SHP77 treated with DMSO at 0.1 percent for 48 hours (cell line): ENCODE results near the gene SOWAHD.
"Not testable (repeated sequence)": the region's sequence is repeated elsewhere in the genome, so short reads cannot be mapped to it uniquely, and the experiment has no call there.

Experiments used
- DNase-seq: peaks from one replicate; lab custom pipeline; 2025; lab: John Stamatoyannopoulos, UW

Gene SOWAHD

DNA sequence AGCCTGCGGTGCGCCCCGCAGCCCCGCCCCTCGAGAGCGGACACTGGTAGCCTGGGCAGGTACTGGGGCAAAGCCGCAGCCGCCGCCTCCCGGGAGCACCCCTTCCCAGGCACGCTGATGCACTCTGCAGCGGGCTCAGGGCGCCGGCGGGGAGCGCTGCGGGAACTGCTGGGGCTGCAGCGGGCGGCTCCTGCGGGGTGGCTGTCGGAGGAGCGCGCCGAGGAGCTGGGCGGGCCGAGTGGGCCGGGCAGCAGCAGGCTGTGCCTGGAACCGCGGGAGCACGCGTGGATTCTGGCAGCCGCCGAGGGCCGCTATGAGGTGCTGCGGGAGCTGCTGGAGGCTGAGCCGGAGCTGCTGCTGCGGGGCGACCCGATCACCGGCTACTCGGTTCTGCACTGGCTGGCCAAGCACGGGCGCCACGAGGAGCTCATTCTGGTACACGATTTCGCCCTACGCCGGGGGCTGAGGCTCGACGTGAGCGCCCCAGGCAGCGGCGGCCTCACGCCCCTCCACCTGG, 401 bp downstream of the SOWAHD start:
- no peak for DNase-seq

DNA sequence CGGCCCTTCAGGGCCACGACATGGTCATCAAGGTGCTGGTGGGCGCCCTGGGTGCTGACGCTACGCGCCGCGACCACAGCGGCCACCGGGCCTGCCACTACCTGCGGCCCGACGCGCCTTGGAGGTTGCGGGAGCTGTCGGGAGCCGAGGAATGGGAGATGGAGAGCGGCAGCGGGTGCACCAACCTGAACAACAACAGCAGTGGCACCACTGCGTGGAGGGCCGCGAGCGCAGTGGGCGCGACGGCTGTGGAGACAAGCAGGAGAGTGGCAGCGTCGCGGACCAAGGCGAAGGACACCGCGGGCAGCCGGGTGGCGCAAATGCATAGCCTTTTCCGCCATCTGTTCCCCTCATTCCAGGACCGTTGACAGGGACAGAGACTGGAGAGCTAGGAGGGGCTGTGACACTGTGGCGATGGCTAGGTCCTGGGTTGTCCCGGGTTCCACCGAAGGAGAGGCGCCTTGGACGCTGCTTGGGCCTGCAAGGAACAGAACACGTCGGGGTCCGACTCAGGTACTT, 919 bp downstream of the SOWAHD start:
- no peak for DNase-seq

DNA sequence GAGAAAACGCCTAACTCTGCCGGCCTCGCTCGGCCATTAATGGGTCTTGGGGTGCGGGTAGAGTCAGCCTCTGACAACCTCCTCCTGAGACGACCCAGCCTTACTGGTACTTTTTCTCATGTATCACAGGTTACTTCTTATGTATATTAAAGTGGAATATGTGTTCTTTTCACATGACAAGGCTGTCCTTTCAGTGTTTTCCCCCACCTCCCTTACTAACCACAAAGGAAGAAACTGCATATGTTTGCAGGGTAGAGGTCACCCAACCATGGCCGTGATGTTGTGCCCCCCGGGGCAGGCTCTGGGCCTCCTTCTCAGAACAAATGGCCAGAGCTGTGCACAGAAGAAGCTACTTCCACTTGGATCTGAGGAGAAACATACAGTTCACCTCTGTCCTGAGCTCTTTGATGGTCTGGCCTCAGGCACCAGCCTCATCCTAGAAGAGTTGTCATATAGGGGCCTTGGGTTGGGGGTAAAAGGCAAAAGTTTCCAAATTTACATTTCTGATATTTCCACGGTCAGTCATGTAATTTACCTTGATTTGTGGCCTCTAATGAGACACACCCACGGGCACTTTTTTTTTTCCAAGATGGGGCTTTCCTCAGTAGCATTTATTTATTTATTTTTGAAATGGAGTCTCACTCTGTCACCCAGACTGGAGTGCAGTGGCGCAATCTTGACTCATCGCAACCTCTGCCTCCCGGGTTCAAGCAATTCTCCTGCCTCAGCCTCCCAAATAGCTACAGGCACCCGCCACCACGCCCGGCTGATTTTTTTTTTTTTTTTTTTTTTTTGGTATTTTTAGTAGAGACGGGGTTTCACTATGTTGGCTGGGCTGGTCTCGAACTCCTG, 1.9 kb downstream of the SOWAHD start:
- no peak for DNase-seq

DNA sequence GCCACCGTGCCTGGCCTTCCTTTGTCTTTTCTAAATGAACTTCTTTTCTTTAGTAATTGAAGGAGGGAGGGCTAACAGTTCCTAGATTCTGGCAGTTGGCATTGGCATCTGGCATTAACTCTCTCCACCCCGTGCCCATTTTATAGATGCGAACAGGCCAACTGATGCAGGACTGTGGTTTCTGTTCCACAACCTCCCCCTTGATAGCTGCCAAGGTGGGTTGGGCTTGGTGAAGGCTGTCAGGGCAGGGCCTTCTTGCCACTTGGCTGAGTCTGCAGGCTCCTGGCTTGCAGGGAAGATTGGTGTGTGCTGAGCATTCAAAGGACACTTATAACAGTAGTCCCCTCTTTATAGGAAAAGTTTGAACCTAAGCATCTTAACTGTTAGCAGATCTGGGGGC, 4.3 kb downstream of the SOWAHD start:
- no peak for DNase-seq

DNA sequence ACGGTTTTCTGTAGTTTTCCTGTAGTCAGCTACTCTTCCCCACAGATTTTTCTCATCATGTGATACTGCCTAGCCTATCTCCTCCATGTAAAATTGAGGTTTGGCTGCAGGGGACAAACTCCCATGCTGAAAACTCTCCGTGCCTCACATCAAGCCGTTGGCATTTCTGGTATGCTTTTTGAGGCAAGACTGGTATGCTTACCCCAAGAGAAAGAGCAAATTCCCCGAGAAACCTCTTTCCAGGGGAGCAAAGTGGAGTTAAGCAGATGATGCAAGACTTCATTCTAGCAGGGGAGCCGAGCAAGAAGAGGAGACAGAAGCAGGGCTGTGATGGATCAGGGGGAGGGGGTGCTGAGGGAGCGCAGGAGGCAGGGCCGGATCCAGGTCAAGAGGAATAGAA, 4.8 kb downstream of the SOWAHD start:
- no peak for DNase-seq

DNA sequence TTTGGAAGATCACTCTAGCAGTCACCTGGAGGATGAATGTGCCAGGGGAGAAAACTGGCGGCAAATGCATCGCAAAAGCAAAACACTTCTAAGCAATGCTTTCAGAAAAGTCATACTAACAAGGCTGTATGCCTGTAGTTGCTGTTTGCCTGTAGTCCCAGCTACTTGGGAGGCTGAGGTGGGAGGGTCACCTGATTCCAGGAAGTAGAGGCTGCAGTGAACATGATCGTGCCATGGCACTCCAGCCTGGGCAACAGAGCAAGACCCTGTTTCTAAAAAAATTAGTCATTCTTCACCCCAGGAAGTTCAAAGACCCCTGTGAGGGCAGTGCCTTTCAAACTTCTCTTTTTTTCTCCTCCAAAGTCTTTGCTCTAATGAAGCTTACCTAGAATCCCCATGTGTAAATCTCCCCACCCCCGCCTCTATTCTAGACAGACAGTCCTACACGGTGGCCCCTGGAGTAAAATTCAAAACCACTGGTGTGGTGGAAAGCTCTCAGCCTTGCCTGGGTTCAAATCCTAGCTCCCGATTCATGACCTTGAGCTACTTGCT, 5.5 kb downstream of the SOWAHD start:
- DNase-seq: no peak

DNA sequence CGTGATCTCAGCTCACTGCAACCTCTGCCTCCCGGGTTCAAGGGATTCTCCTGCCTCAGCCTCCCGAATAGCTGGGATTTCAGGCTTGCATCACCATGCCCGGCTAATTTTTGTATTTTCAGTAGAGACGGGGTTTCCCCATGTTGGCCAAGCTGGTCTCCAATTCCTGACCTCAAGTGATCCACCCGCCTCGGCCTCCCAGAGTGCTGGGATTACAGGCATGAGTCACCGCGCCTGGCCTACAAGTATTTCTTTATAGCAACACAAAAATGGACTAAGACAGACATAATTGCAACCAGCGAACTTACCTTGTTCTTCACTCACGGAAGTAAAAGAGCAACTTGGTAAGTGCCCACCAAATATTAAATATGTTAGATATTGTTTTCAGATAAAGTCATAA, 10.0 kb downstream of the SOWAHD start:
- DNase-seq: not testable (repeated sequence)

DNA sequence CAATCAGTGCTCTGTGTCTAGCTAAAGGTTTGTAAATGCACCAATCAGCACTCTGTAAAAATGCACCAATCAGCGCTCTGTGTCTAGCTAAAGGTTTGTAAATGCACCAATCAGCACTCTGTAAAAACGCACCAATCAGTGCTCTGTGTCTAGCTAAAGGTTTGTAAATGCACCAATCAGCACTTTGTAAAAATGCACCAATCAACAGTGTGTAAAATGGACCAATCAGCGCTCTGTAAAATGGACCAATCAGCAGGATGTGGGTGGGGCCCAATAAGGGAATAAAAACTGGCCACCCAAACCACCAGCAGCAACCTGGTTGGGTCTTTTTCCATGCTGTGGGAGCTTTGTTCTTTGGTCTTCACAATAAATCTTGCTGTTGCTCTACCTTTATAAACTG, 11.0 kb downstream of the SOWAHD start:
- not testable (repeated sequence) for DNase-seq

DNA sequence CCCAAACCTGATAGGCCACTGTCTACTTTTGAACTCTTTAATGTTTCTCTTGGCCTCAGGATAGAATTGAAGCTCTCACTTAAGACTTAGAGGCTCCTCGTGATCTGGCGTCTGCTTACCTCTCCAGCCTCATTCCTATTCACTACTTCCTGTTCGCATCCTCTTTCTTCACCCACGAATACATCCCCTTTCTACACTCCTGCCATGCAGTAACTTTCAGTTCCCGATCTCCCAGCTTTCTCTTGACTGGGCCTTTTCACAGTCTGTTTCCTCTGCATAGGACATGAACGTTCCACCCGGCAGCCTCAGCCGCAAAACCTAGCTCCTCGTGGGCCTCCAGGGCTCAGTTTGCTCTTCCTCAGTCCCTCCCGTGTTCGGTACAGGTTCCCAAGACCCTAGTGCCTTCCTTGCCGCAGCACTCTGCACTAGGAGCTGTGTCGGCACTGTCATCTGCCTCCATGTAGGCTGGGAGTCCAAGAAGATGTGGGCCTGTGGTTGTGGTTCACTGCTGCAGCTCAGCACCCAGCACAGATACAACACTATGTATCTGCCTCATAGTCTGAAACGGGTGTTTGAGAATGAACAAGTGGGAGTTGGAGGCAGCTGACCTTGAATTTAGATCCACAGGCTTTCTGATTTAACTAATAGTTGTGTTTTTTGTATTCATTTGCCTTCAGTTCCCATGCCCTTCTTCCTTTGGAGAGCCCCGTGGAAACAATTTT, 17.3 kb downstream of the SOWAHD start:
- DNase-seq: no peak

DNA sequence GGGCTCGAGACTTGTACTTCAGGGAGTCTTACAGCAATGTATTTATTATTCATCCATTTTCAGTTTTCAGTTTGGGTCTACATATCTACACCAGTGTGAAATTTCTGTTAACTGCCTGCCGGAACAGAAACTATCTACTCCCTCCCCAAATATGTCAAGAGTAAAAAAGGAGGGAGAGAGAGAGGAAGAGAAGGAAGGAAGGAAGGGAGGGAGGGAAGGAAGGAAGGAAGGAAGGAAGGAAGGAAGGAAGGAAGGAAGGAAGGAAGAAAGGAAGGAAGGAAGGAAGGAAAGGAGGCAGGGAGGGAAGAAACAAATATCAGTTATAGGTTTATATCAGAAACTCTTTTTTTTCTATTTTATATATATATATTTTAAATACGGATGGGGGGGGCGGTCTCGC, 20.4 kb downstream of the SOWAHD start:
- DNase-seq: no peak

DNA sequence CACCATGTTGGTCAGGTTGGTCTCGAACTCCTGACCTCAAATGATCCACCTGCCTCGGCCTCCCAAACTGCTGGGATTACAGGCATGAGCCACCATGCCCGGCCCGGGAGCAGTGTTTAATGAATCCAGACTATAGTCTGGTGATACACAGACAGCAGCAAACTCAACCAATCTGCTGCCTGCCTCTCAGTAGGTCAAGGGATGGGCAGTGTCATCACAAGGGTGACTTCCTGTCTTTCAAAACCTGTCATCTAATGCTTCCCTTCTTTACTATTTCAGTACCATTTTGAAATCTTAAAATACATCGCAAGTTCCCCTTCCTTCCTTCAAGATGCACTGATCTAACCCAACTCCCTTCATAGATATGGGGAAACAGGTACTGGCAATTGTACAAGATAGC, 24.6 kb downstream of the SOWAHD start:
- DNase-seq: no peak

DNA sequence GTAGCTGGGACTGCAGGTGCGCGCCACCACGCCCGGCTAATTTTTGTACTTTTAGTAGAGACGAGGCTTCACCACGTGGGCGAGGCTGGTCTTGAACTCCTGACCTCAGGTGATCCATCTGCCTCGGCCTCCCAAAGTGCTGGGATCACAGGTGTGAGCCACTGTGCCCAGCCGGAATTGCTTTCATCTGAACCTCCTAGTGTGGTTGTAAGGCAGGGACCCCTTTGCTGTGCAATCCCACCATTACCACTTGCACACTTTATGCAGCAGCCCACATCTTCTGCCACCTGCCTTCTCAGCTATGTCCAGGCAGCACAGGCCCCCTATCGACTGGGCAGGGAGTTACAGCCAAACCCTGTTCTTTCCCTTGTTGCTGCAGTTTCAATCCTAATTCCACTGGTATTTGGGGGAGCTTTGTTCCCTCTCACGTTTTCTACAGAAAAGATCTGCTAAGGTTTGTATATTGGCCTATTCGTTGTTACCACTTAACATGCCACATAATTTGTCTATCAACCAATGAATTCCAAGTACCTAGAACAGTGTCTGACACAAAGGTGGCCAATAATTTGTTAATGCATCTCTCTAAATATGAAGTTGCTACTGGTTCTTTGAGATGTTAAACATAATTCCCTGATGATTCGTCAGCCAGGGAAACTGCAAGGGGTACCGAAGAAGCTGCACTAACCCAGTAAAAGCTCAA, 26.5 kb downstream of the SOWAHD start:
- no peak for DNase-seq

DNA sequence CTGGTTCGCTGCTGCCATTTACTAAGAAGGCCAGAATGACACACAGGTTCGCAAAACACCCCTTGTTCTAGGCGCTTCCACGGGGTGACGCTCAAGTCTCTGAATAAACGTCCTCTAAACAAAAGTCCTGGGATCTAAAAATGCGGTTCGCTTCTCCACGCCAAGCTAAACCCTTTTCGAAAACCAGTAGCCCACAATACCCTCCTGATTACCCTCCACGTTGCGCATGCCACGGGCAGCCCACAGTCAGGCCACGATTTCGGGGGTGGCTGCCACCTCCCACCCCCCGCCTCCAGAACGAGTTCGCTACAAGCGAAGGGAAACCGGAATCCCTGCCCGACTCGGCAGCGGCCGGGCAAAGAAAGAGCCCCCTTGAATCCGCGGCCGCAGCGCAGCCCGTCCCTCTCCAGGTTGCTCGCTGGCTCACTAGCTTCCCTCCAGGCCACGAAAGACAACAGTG, 32.6 kb downstream of the SOWAHD start:
- no peak for DNase-seq

DNA sequence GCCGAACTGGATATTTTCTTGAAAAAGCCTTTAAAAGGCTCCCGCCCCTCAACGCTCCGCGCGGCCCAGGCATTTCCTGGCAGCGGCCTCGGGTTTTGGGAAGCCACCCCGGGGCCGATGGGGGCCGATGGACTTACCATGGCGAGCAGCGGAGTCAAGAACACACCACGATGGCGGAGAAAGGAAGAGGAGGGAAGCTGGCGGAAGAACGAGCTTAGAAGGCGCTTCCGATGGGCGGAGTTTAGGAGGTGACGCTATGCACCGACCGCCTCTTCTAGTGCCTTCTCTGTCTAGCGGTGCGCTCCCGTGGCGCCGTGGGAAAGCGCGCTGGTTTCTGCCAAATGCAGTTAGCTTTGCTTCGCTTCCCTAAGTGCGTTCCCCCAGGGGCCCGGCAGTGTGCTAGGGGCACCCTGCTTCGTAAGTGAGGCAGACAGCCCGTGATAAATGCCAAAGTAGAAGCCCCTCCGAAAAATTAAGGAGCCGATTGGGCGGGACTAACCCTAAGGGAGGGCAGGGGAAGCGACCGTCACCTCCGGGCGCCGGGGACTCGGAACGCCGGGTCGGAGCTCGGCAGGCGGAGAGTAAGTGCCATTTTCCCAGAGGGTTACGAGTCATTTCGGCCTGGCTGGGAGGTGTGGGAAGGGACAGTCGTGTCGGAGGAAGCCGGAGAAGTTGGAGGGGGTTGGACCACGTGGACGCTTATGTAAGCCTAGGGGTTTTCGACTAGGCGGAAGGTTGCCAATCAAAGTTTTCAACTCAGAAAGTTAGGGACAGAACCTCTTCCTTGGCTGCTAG, 33.2 kb downstream of the SOWAHD start, which contains the start of gene RPL39:
Gene RPL39, minus strand, starts transcription at position 194 of the 795 bp plus-strand sequence. Its CDS starts 54 bp downstream, at position 140.
- peak; percentile 55 for DNase-seq

DNA sequence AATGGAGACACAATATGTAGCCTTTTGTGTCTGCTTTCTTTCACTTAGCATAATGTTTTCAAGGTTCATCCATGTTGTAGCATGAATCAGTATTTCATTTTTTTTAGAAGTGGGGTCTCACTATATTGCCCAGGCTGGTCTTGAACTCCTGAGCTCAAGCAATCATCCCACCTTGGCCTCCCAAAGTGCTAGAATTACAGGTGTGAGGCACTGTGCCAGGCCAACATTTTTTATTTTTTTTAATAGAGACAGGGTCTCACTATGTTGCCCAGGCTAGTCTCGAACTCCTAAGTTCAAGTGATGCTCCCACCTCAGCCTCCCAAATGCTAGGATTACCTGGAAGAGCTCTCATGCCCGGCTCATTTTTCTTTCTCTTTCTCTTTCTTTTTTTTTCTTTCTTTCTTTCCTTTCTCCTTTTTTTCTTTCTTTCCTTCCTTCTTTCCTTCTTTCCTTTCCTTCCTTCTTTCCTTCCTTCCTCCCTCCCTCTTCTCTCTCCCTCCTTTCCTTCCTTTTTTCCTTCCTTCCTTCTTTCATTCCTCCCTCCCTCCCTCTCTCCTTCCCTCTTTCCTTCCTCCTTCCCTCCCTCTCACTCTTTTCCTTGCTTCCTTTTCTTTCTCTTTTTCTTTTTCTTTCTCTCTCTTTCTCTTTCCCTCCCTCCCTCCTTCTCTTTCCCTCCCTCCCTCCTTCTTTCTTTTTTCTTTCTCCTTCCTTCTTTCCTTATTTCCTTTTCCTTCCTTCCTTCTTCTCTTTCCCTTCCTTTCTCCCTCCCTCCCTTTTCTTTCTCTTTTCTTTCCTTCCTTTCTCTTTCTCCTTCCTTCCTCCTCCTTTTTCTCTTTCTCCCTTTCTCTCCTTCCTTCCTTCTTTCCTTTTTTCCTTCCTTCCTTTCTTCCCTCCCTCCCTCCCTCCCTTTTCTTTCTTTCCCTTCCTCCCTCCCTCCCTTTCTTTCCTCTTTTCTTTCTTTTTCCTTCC, 43.1 kb downstream of the SOWAHD start:
- DNase-seq: no peak

DNA sequence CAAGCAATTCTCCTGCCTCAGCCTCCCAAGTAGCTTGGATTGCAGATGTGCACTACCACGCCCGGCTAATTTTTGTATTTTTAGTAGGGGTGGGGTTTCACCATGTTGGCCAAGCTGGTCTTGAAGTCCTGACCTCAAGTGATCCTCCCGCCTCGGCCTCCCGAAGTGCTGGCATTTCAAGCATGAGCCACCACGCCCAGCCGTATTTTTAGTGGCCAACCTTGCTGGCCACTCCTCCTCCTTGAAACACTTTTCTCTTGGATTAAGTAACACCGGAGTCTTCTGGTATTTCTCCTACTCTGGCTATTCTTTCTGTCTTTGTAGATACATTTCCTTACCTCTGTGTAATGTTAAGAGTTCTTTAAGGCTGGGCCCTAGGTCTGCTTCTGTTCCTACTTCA, 44.2 kb downstream of the SOWAHD start:
- no peak for DNase-seq

DNA sequence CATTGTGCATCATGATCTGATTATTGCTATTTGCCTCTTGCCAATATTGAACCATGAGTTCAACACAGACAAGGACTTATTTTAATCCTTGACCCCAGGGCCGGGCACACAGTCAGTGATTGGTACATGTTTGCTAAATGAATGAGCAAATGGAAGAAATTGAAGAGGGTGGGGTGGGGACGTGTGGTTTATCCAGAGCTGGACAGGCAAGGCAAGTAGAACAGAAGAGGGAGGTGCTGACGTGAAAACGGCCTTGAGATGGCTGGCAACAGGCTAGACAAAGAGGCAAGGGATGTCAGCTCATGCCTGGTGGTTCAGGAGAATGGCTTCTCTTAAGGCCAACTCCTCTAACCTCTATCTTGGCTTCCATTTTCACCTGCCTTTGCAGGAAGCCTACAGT, 50.1 kb downstream of the SOWAHD start:
- DNase-seq: not testable (repeated sequence)

DNA sequence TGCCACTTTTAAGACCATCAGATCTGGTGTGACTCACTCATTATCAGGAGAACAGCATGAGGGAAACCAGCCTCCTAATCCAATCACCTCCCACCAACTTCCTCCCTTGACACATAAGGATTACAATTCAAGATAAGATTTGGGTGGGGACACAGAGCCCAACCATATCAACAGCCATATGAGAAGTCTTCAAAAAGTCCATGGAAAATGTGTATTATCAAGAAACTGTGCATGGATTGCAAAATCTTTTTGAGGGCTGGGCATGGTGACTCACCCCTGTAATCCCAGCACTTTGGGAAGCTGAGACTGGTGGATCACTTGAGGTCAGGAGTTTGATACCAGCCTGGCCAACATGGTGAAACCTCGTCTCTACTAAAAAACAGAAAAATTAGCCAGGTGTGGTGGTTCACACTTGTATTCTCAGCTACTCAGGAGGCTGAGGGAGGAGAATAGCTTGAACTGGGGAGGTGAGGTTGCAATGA, 50.8 kb downstream of the SOWAHD start:
- no peak for DNase-seq
